HG03103 (cell line): ENCODE measurements around the gene CEP131.

Source experiments
- ATAC-seq: cut with Tn5 transposase; IDR thresholded peaks from one replicate; pipeline ENCODE4 v1.9.1; 2021; ENCODE audit warnings: low read depth; ENCODE audit not compliant: unreplicated experiment

The CEP131 gene

DNA sequence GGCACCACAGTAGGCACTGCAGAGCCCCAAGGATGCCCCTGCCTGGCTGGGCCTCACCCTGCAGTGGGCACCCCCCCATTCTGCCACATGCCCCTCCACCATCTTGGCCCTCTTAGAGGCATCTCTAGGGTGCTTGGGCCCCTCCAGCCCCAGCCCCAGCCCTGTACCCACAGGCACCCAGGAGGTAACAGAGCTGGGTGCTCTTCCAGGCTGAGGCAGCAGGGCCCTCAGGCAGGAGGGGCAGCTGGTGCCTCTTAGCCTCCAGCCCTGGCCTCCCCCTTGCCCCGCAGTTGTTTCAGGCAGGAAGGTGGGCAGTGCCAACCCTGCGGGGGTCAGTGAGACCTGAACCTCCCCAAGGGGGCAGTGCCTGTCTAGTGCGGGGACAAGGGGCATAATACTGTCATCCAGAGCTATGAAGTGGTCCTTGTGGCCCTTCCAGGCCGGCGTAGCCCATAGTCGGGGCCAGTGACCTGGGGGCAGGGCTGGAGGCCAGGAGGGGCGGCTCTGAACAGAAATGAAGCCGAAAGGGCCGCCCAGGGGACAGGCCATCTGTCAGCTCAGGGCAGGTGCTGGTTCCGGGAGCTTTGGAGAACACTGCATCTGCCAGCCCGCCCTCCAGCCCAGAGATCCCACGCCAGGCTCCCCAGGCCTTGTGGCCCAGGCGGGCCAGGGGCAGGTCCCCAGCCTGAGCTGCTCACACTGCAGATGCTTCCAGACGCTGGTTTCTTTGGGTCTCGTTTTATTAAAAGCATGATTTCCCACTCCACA, 51.9 kb downstream of the CEP131 start:
- ATAC-seq = no peak

DNA sequence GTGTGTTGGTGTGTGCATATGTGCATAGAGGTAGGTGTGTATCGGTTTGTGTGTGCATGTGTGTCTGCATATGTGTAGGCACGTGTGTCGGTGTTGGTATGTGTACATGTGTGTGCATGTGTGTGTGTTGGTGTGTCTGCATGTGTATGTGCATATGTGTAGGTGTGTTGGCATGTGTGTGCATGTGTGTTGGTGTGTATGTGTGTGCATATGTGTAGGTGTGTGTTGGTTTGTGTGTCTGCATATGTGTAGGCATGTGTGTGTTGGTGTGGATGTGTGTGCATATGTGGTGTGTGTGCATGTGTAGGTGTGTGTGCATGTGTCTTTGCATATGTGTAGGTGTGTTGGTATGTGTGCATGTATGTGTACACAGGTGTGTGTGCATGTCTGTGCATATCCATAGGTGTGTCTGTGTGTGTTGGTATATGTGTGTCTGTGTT, 52.9 kb downstream of the CEP131 start:
- ATAC-seq = no peak

DNA sequence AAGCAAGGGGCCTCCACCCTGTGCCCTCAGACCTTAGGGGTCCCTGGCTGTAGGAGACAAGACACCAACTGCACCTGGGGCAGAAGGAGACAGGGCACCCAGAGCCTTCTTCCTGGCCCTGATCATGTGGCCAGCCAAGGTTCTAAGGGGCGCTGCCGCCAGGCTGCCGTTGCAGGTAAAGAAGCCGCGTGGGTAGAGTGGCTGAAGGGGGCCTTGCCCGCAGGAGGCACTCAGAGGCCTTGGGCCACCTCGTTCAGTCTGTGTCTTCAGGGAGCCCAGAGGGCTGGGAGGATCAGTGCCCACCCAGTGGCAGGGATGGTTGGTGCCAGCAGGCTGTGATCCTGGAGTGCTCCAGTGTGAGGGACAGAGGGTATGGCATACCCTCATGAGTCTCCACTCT, 55.1 kb downstream of the CEP131 start:
- ATAC-seq = no peak

DNA sequence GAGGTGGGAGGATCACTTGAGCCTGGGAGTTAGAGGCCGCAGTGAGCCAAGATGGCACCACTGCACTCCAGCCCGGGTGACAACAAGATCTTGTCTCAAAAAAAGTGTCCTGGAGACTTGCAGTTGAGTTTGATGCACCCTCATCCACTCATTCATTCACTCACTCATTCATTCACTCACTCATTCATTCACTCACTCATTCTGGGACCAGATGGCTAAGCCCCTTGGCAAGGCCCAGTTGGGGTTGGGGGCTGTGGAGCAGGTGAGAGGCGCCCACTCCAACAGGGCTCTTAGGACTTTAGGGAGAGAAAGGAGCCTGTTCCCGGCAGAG, 55.6 kb downstream of the CEP131 start:
- no peak for ATAC-seq

DNA sequence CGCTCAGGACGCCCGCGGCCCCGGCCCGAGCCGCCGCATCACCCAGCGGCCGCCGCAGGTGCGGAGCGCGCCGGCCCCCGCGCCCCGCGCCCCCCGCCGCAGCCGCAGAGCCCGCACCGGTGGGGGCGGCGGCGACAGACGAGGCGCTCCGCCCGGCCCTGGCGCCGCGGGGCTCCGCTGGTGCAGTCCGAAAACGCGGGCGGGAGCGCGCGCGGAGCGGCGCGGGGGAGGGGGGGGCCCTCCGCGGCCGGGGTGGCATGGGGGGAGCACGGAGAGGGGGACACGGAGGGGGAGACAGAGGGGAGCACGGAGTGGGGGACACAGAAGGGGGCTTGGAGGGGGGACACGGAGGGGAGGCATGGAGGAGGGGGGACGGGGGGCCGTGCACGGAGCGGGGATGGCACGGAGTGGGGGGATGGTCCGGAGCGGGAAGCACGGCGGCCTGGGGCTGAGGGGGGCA, 56.7 kb downstream of the CEP131 start, which contains the start of gene AATK:
AATK (minus strand) TSS at position 189 of the 460 bp plus-strand sequence. CDS start 229 bp downstream, outside the sequence.
- no peak for ATAC-seq

DNA sequence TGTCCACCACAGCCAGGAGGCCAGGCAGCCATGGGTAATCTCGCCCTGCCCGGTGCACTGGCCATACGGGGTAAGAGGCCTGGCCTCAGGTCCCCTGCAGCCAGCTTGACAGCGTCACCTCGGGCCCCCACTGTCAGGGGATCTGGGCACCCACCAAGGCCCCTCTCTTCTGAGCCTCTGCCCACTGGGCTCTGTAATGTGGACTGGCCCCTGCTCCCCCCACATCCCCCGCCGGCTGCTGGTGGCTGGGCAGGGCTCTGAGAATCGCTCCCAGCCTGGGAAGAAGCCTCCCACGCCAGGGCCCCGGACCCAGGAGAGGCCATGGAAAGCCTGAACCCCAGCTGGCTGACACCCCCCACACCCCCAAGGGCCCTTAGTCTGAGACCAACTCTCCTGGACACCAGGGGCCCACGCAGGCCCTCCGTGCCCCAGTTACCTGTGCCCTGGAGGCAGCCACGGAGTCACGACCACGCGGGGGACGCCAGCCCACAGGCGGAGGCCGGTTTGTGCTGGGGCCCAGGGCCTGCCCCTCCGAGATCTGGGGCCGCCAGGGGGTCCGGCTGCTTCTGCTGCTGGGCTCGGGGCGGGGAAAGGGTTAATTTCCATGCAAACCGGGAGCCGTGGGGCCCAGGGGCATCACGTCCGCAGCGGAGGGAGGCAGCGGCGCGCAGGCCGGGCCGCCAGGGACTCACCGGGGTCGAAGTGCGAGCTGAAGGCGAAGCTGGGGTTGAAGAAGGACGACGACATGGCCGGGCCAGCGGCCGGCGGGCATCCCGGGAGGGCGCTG, 57.3 kb downstream of the CEP131 start, which contains the start of gene PVALEF:
PVALEF (plus strand) TSS at position 262 of the 787 bp plus-strand sequence. CDS start 15,720 bp downstream, outside the sequence.
- no peak for ATAC-seq

DNA sequence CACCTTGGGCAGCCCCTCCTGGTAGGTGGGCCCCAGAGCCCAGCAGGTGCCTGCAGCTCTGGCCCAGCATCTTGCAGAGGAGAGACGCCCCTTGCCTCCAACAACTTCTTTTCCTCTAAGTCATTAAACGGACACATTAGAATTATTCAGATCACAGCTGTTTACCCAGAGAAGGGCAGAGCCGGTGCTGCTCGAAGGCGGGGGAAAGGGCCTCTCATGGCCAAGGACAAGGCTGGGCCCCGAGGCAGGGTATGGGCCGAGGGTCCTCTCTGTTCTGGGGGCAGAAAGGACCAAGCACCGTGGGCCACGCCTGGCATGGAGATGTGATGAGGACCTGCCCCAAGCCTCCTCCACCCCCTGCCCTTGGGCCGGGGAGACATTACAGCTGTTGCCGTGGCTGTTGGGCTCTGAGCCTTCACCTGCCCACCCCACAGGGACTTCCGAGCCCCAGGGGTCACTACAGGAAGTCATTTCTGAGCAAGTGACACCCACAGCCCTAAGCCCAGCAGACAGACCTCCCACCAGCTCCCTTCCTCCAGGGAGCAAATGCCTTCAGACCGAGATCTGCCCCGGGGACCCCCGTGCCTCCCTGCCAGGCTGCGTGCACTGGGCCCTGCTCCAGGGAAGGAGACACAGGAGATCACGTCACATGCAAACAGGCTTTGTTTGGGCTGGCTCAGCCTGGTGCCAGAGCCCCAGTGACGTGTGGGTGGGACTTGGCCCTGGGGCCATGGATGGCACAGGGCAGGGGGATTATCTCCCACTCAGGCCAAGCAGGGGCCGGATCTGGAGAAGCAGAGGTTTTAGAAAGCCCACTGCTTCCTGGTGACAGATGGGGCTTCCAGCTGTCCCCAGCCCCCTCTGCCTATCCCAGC, 58.2 kb downstream of the CEP131 start:
- ATAC-seq = no peak

DNA sequence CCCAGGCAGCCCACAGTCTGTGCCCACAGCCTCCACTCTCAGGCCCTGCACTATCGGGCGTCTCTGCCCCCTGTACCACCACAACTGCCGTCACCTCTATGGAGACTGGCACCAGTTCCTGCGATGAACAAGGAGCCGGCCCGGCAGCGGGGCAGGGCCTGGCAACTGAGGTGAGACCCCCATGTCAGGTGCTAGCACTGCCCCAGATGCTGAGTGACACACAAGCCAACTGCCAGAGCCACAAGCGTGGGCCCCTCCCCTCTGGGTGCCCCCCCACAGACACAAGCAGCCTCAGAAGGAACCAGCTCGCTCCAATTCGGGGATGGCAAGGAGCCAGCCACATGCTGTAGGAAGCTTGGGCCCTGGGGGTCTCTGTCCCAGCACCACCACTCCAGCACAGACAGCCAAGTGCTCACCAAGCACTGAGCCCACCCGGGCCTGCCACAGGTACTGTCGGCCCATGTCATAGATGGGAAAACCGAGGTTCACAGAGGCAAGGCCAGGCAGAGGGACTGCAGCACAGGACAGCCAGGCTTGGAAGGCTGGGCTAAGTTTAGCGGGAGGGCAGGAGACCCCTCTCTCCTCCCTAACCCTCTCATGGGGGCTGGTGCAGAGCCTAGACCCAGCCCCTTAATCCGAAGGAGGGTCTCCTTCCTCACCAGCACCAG, 58.9 kb downstream of the CEP131 start:
- ATAC-seq = no peak

DNA sequence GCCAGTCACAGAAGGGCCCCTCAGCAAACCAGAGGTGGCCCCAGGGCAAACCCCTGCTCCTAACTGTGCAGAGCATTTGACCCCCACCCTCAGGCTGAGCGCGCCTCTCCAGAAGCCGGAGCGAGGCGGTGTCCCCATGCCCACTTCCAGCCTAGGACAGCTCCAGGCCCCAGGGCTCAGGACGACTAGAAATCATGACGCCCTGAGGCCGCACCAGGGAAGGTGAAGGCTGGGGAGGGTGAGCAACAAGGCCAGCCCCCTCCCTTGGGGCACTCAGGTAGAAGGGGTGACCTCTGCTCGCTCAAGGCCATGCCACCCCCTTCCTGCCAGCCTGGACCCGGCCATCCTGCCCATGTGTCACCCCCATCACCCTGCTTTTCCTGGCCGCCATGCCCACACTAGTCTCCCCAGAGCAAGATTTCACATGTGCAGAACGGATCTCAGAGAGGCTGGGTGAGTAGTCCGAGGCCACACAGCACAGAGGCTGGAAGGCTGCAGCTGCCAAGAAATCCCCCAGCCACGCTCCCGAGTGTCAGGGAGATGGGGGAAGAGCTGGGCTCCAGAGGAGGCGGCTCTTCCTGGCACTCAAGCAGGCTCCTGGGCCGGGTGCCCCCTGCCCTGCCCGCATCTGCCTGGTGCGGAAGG, 59.6 kb downstream of the CEP131 start:
- no peak for ATAC-seq

DNA sequence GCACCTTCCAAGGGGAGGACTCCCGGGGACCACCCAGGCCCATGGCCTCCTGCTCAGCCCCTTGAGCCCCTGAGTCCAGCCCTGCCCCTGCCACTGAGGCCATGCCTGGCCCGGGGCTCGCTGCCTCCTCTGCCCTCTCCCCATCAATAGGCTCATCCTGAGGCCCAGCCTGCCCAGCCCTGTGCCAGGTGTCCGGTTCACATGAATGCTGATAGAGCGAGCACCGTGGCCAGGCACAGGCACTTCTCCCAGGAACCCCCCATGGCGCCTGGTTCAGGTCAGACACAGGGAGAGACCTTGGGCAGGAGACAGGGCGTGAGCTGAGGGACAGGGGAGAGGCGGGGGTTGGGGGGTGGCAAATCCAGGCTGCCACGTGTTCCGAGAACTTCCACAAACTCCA, 60.3 kb downstream of the CEP131 start:
- ATAC-seq = no peak

DNA sequence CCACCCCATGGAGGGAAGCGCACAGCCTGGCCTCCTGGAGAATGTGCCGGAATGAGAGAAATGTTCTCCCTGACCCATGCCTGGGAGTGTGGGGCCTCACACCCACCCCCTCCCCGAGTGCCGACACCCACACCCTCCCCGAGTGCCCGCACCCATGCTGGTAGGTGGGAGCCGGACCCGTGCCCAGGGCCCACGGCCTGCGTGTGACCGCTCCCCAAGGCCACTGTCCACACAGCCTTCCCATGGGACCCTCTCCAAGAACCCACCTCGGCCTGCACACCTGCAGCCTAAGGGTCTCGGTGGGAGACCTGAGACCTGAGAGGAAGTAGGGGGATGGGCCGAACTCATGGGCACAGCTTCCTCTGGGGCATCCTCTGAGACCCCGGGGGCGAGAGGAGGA, 60.8 kb downstream of the CEP131 start:
- no peak for ATAC-seq

DNA sequence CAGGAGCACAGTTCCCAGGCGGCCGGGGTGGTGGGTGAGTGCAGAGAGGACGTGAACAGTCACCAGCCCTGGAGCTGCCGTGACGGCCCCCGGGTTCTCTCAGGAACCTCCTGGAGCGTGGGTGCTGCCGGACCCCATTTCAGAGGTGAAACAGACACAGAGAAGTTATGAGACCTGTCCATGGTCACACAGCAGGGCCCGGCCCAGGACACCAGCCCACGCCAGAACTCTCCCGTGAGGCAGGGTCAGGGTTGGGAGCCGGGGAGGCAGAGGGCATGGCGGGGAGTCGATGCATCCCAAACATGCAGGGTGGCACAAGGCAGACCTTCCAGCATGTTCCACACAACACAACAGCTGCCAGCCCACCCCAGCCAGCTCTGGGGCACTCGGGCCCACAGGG, 61.2 kb downstream of the CEP131 start:
- no peak for ATAC-seq

DNA sequence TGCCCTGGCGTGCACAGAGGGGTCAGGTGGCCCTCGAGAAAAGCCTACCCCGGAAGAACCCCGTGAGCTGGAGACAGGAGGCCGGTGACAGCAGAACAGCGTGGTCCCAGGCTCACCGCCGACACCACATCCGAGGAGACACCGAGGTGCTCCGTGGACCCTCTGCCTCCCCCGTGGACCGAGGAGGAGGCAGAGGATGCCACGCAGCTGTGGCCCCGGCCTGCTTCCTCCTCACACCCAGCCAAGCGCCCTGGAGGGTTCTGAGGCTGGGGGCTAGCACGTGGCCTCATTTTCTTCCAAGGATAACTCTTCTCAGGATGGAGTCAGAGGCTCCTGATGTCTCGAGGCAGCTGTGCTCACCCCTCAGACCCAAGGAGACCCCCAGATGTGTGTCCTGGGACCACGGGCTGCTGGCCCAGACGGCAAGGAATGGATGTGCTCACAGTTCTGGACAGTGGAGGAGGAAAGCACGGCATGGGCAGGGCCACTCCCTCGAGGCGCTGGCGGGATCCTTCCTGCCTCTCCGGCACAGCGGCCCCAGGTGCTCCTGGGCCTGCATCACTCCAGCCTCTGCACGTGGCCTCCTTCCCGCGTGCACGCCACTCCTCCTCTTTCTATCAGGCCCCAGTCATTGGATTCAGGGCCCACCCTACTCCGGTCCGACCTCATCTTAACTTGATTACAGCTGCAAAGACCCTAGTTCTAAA, 61.9 kb downstream of the CEP131 start:
- ATAC-seq = no peak

DNA sequence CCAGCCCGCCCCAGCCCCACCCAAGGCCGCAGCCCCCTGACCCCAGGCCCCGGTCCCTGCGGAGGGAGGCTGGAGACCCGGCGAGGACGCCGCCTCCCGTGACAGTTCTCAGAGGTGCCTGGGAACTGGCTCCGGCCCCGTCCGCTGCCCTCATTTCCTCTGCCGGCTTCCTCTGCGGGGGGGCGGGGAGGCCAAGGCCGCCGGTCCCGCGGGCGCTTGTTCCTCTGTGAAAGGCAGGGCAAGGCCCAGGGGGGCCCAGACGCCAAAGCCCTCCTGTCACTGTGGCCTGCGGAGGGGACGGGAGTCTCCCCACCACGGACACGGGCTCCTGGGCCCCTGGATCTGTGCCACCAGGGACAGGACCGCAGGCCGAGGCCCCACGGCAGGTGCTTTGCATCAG, 62.5 kb downstream of the CEP131 start:
- no peak for ATAC-seq

DNA sequence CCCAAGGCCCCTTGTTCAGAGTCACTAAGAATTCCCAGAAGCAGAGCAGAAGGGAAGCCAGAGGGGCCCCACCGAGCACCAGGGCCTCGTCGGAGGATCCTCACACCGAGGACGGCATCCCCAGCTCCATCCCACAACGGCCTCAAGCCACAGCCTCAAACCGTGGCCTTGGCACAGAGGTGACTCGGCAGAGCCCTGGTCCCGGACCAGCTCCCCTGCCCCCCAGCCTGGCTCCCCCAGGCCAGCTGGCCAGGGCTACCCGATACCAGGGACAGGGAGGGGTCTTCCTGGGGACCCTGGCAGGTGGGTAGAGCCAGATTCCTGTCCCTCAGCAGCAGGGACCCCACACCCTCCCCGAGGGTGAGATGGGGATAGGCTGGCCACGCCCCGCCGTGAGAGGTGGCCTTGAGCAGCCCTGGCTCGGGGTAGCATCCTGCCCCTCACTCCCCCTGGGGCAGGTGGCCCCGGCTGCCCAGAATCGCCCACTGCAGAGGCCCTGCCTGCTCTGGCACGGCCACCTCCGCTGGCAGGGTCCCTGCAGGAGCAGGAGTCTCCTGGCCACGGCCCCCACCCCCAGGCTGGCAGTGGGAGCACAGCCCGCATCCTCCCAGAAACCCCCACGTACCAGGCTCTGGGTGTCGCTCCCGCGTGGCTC, 63.0 kb downstream of the CEP131 start:
- no peak for ATAC-seq

DNA sequence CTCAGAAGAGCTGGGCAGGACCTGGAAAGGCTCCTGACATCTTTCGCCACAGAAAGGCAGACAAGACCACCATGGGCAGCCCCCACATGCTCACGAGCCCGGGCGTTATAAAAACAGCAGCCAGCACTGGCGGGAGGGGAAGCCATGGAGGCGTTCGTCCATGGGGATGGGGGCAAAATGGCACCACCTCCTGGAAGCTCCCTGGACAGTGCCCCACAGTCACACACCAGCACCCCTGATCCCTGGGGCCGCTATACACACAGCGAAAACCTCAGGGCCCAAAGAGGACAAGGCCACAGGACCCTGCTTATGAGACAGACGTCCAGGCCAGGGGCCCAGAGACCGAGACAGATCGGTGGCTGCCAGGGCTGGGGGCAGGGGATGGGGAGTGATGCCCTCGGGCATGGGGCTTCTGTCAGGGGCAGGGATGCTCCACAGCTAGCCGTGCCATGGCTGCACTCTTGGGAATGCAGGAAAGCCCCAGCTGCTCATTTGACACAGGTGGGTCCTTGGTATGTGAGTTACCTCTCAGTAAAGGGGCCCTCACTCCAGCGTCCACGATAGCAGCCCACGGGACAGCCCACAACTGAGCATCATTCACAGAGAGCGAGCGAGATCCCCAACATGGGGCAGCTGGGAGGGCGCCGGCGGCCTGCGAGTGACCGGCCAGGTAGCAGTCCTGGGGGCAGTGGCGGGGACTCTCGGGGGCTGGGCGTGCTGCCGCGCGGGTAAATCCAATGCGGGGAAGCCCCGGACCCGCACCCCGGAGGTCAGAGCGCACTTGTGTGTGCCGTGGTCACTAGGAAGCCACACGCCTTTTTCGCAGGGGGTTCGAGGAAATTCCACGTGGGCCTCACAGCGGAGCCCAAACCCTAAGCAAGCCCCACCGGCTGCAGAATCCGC, 63.8 kb downstream of the CEP131 start:
- ATAC-seq = no peak

DNA sequence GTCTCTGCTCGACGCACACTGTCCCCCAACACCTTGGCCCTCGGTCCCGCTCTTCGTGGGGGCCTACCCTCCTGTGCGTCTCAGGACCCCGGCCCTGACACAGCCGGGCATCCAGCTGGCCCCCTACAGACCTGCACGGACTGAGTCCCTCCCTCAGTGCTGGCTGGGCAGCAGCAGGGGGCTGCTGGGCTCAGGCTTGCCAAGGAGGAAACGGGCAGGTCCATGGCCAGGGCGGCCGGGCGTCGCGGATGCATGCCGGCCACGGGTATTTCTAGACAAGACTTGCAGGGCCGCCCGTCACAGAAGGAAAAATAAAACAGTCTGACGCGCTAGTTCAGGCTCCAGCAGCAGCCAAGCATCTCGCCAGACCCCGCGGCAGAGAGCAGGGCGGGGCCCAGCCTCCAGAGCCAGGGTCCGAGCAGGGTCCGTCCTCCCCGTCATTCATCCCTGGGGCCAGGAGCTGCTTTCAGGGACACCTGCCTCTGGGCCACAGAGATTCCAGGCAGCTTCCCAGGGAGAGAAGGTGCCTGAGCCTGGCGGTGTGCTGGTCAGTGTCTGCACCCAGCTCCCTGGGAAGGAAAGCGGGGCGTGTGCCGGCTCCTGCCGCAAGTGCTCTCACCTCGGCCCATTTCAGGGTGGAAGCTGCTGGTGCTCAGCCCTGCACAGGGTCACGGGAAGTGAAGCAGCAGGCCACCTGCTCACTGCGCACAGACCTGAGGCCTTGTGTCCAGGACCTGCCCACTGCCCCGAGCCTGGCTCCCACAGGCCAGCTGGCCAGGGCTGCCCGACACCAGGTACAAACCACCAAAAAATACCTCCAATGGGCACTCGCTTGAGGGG, 64.7 kb downstream of the CEP131 start:
- no peak for ATAC-seq
